Activated T-helper 1 cell treated with anti-CD3 and anti-CD28 coated beads, Interleukin-2, amount 50 U/mL, for 16 hours (primary cell): ENCODE results near the gene FAM187B.
A peak's percentile ranks its signal among the peaks of the same experiment; 100 is the strongest.
"Not testable (repeated sequence)": the region's sequence is repeated elsewhere in the genome, so short reads cannot be mapped to it uniquely, and the experiment has no call there.

Experiments used
- DNase-seq, 2 donors: peaks; one replicate each; pipeline ENCODE4 v3.0.0-alpha.2; 2020; ENCODE audit warnings: low read depth in 1 of 2, low spot score in 1 of 2

The FAM187B gene

DNA sequence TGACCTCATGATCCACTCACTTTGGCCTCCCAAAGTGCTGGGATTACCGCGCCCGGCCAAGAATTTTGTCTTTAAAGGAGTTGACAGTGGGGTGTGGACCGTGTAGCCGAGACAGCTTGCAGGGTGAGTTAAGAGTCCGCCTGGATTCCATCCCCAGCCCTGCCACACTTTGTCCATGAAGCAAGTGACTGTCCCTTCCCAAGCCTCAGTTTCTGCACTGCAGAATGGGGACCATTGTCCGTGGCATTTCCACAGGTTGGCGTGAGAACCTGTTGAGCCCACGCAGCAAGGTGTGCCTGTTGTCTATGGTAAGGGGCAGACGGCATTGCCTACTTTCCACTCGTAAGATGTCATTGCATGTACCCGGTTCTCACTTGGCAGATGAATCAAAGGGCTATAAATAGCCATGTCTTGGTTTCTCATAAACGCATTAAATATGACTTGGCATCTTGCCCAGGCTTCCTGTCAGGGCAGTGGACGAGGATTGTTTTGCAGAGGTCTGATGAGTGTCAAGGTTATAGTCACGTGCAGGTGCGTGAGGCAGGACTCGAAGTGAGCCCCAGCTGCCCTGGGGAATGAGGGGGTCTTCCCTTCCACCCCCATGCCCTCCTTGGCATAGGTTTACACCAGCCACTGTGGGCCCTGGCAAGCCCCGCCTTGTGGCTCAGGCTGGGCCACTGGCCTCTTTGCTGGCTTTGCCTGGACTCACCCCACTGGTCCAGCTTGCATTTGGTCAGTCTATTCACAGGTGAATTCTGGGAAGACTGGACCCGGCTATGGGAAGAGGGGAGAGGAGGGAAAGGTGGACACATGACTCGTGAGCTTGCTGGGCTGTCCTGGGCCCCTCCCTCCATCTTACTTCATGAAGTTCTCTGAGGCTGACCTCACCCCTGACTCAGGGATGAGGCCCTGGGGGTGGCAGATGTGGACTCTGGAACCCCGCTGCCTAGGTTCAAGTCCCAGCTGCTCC, 14.6 kb downstream of the FAM187B start:
- peak; percentile 38 to 62 for DNase-seq

DNA sequence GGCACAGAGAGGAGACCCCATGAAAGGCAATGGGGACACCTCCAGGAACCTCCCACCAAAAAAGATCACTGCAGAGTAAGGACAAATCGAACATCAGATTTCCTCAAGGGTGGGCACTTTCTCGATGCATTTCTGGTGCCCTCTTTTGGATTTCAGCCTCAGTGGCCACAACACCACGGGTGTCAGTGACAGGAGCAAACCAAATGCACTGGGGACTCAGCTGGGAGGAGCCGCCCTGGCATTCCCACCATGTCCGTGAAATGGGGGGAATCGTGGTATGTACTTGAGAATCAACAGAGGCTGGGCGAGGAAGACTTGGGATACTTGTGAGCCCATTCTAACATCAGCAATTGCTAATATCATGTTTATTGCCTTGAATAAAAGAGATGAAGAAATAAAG, 16.3 kb downstream of the FAM187B start:
- DNase-seq, result no peak

DNA sequence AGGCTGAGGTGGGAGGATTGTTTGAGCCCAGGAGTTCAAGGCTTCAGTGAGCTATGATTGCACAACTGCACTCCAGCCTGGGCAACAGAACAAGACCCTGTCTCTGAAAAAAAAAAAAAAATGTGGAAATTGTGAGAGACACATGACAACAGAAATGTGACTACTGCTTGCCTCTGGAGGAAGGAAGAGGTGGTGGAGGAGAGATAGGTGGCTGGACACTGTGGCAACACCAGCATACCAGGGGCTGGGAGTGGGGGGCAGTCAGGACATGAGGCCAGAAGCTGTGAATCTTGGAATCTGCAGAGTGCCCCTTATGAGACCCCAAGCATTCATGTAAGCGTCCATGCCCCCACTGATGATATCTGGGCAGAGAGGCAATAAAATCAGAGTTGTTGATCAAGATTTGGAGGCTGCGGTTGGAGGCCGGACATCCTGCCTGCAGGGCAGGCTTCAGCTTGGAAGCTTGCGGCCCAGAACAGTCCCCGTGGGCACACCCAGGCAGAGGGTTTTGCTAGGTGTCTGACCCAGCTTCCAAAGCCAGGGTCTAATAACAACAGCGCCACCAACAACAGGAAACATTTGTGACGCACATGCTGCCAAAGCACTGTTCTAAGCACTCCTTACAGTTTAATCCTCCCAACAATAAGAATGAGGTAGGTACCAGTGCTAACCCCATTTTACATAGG, 16.9 kb downstream of the FAM187B start:
- peak; percentile 57 to 74 for DNase-seq

DNA sequence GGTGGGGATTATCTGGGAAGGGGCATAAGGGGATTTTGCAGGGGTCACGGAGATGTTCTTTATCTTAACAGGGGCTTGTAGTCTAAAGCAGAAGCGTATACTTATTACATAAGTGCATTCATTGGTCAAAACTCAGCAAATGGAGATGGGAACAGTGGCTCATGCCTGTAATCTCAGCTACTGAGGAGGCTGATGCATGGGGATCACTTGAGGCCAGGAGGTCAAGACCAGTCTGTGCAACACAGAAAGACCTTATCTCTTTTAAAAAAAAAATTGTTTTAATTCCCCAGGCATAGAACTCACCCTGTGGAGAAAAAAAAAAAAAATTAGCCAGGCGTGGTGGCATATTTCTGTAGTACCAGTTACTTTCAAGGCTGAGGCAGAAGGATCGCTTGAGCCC, 18.9 kb downstream of the FAM187B start:
- DNase-seq, result no peak

DNA sequence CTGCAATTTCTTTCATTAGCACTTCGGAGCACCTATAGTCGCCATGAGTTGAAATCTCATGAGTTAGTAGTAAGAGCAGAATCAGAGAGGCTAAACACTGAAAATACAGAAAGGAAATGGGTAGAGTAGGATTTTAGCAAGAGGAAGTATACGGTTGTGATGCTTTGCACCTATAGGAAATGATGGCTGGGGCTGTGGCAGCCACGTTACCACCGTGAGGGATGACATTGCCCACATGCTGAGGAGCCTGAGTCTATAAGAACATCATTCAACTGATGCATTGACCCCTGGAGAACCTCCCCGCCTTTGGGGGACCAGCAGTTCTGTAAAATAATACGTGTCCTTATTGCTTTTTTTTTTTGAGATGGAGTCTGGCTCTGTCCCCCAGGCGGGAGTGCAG, 20.4 kb downstream of the FAM187B start:
- no peak for DNase-seq

DNA sequence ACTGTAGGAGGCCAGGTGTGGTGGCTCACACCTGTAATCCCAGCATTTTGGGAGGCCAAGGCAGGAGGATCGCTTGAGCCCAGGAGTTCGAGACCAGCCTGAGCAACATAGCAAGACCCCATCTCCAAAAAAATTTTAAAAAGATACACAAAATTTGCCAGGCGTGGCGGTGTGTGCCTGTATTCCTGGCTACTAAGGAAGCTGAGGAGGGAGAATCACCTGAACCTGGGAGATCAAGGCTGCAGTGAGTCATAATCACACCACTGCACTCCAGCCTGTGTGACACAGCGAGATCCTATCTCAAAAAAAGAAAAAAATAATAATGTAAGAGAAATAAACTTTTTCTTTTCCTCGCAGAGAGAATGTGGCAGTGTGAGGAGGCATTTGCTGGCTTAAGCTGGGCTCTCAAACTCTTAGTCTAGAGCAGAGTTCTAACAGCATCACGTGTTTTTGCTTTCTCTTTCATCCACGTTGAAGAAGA, 21.1 kb downstream of the FAM187B start:
- DNase-seq, result no peak

DNA sequence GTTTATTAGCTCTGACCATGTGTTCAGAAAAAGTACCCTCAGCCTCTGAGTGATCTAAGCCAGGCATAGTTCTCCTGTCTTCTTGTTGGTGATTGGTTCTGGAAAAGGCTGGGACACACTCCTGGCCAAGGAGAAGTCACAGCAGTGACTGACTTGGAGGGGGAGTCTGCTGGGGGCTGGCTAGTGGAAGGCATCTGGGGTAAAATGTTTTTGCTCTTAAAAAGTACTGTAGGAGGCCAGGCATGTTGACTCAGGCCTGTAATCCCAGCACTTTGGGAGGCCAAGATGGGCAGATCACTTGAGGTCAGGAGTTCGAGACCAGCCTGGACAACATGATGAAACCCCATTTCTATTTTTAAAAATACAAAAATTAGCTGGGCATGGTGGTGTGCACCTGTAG, 21.7 kb downstream of the FAM187B start:
- no peak for DNase-seq

DNA sequence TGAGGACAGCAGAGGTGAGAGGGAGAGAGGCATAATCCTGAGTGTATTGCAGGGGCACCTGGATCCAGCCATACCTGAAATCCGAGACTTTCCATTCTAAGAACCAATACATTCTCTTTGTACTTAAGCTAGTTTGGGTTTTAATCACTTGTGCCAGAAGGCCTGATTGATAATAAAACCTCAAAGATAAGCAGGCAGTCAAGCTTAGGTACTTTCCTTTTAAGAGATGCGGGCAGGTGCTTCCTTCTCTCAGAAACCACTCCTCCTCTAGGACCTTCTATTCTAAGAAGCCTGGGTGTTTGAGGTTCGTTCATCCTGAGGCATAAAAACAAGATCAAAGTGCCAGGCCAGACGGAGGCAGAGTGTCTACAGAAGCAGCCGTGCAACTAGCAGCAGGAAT, 22.2 kb downstream of the FAM187B start:
- peak in 1 of 2 donors; percentile 29 for DNase-seq

DNA sequence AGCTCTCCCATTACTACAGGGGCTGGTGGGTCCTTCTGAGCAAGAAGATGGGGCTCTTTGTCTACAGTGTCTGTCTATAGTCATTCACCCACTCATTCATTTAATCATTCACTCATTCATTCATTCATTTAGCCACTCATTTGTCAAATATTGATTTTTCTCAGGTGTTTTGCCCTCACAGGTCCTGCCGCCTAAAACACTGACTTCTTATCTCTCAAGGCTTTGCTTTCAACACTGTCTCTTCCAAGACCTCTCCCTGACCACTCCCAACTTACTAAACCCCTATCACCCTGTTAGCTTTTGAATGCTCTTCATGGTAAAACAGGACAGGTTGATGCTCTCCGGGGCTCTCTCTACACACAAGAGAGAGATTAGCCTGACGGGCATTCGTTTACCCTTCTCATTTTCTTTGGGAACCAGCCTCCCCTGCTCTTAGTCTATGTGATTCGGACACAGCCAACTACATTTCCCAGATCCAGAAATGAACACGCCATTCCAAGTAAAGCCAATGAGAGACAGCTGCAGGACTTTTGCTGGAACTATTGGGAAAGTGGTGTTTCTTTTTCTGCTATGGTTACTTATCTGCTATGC, 22.7 kb downstream of the FAM187B start:
- no peak for DNase-seq

DNA sequence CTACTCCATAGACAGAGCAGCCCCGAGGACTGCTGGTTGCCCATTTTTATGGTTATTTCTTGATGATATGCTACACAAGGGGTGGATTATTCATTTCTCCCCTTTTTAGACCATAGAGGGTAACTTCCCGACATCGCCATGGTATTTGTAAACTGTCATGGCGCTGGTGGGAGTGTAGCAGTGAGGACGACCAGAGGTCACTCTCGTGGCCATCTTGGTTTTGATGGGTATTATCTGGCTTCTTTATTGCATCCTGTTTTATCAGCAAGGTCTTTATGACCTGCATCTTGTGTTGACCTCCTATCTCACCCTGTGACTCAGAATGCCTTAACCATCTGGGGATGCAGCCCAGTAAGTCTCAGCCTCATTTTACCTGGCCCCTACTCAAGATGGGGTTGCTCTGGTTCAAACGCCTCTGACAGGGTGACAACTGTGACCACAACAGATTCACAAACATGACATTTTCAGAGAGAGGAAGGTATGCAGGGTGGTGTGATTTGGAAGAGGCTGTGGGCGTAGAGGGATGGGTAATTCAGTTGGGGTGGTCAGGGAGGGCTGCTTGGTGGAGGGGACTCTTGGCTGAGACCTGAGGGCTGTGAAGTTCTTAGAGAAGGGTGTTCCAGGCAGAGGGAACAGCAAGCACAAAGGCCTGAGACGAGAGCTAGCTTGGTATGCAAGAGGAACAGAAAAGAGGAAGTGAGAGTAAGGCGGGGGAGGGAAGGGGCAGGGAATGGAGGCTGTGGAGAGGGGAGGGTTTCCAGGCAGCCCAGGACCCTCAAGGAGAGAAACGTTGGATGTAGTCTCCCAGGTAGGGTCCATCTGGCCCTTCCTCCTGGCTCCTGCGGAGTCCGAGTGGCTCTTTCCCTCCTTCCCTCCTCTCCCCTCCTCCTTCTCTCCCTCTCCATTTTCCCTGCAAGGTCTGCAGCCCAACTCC, 23.5 kb downstream of the FAM187B start:
- no peak for DNase-seq

DNA sequence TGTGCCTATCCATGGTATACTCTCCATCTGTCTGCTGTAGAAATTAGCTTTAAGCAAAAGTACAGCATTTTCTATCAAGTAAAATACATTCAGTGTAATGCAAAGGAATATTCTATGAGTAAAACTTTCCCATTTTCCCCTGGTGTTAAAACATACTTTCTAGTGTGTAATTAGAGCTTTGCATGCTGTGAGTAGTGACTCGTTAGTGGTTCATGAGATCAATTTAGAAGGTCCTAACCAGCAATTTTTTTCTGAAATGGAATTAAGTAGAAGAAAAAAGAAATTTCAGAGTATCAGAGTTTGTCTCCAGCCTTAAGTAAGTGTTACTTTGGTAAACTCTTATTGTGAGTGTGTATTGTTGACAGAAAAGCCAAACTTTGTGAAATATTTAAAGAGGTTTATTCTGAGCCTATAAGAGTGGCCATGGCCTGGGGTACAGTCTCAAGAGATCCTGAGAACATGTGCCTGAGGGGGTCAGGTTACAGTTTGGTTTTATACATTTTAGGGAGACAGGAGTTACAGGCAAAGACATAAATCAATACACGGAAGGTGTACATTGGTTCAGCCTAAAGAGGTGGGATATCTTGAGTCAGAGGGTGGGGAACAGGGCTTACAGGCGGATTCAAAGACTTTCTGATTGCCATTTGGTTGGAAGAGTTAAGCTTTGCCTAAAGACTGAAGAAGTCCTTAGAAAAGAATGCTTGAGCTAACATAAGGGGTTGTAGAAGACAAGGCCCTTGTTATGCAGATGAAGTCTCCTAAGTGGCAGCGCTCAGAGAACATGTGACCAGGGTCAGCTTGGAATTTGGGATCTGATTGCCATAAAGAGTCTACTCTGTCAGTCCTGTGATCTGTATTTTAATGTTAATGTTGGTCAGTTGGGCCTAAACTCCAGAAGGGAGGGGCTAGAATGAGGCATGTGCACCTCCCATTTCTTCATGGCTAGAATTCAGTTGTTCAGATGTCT, 25.5 kb downstream of the FAM187B start:
- DNase-seq, result no peak

DNA sequence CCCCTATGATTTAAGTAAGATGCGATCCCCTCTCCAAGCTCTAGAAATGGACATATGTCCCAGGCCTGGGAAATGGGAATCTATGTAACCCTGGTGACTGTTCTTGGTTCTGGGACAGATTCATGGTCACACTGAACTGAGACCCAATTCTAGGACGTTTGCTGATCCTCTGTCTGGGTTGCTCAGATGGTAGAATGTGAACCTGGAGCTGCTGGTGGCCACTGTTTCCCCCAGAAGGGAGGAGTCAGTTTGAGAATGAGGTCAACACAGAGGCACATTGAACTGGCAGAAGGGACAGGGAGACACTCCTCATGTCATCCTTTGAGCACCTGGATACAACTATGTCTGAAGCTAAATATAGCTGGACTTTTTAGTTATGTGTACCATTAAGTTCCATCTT, 29.1 kb downstream of the FAM187B start:
- DNase-seq, result no peak

DNA sequence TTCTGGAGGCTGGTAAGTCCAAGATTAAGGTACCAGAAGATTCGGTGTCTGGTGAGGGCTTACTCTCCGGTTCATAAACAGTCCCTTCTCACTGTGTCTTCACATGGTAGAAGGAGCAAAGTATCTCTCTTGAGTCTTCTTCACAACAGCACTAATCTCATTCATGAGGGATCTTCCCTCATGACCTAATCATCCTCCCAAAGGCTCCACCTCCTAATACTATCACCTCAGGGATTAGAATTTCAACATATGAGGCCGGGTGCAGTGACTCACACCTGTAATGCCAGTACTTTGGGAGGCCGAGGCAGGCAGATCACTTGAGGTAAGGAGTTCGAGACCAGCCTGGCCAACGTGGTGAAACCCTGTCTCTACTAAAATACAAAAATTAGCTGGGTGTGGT, 31.7 kb downstream of the FAM187B start:
- not testable (repeated sequence) for DNase-seq

DNA sequence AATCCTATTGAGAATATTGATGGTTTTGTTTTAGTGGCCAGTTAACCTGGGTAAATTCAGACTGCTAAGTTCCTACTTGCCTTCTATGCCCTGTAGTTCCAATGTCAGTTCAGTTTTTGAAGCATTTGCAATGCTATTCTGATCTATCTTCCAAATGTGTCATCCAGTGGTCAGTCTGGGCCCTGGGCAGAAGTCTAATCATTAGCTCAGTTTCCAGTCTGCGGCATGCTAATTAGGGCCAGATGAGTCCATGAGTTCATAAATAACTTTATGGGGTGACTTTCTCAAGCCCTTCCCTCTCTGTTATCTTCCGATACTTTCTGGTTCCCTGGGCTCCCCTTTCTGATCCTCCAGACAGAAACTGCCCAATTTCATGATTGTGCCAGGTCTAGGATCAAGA, 32.7 kb downstream of the FAM187B start:
- DNase-seq, result no peak

DNA sequence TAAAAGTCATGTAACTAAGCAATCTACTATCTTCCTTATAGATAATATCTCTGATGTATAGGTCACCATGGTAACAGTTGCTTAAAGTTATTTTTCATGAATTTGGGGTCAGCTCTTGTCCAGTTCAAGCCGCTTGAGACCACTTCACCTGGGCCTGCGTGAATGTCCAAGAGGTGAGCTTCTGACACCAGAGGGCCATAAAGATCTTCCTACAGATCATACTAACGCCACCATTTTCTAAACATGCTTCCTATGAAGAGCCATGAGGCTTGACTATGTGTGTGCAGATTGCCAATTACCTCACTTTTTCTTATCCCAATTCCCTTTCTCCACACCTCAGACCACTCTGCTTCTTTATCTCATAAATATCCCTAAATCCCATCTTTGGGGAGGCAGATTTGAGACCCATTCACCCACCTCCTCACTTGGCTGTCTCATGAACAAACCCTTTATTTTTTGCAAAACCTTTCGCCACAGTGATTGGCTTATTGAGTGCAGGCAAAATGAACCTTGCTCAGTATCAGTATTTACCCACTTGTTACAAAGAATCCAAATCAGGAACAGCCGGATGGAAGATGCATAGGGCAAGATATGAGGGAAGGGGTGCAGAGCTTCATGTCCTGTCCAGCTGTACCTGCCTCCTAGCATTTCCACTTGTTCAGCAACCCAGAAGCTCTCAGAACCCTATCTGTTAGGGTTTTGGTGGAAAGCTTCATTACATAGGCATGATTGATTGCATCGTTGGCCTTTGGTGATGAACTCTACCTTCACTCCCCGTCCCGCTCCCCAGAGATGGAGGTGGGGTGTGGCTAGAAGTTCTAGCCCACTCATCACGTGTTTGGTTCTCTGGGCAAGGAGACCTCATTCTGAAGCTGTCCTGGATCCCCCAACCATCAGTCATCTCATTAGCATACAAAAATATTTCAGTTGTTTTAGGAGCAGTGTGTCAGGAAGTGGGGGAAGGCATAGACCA, 34.2 kb downstream of the FAM187B start:
- DNase-seq, result no peak

DNA sequence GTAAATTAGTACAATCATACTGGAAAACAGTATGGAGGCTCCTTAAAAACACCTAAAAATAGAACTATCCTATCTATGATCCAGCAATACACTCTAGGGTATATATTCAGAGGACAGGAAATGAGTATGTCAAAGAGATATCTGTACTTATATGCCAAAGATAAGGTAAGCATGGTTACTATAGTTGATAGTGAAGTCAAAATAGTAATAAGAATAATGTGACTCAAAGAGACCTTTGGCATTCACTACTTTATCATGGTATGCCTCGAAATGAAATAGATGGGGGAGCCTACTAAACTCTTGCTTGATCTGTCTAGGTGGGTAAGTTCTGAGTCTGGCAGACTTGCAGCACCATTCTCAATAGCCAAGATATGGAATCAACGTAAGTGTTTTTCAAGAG, 43.7 kb downstream of the FAM187B start:
- DNase-seq, result no peak

DNA sequence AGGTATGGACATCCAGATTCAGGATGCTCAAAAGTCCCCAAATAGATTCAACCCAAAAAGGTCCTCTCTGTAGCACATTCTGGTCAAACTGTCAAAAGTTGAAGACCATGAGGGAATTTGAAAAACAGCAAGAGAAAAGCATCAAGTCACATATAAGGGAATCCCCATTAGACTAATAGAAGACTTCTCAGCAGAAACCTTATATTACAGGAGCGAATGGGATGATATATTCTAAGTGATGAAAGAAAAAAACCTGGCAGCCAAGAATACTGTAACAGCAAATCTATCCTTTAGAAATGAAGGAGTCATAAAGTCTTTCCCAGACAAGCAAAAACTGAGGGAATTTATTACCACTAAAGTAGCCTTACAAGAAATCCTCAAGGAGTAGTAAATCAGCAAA, 44.3 kb downstream of the FAM187B start:
- DNase-seq, result no peak

DNA sequence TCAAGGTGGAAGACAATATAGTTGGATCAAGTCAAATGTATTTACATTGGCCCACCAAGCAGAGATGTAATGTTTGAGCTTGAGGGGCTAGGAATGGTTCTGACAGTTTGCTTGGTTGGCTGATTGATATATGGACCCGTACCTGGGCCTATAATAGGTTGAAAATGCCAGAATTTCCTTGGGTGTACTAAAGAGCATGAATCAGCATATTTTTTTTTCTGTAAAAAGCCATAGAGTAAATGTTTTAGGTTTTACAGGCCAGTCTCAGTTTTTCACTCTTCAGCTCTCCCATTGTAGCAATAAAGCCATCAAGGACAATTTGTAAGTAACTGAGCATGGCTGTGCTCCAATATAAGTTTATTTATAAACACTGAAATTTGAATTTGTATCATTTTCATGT, 47.2 kb downstream of the FAM187B start:
- no peak for DNase-seq
